Calu3 (cell line): ENCODE data around the gene POTEH. TPM values are rescaled to one million over a fixed set of nuclear protein-coding genes. Genes with fewer than 3 reads are reported as not detected.
"Not testable (repeated sequence)": the region's sequence is repeated elsewhere in the genome, so short reads cannot be mapped to it uniquely, and the experiment has no call there.

ENCODE experiments used
- BruUV-seq: library from RNA; stranded (reverse); fragments of 400-500 nt; replicated peaks from 2 replicates; lab custom pipeline; 2021; lab: Mats Ljungman, UMichigan
- CTCF ChIA-PET: fragments of 300-600 bp; sonication (Branson Sonifier 250); formaldehyde crosslinking; loops from one replicate; lab custom pipeline; 2022; ENCODE audit warnings: antibody characterized with exemption; lab: Charles Lee
- DNase-seq: peaks from one replicate; pipeline ENCODE4 v3.0.0; 2022
- H3K27ac Mint-ChIP-seq: one replicate; pipeline ENCODE4 v1.8.0; 2022; ENCODE audit warnings: mixed read lengths; ENCODE audit not compliant: unreplicated experiment
- H3K27me3 Mint-ChIP-seq: one replicate; pipeline ENCODE4 v1.8.0; 2022; ENCODE audit warnings: mixed read lengths; ENCODE audit not compliant: unreplicated experiment
- H3K36me3 Mint-ChIP-seq: one replicate; pipeline ENCODE4 v1.8.0; 2022; ENCODE audit warnings: mild to moderate bottlenecking, moderate library complexity, mixed read lengths; ENCODE audit not compliant: insufficient read depth, unreplicated experiment
- H3K4me1 Mint-ChIP-seq: one replicate; pipeline ENCODE4 v1.8.0; 2022; ENCODE audit warnings: mild to moderate bottlenecking, low read depth, mixed read lengths; ENCODE audit not compliant: unreplicated experiment
- H3K4me3 Mint-ChIP-seq: one replicate; pipeline ENCODE4 v1.8.0; 2022; ENCODE audit warnings: mild to moderate bottlenecking, low read depth, moderate library complexity, mixed read lengths; ENCODE audit not compliant: unreplicated experiment
- H3K9me3 Mint-ChIP-seq: one replicate; pipeline ENCODE4 v1.8.0; 2022; ENCODE audit warnings: low read depth, mixed read lengths; ENCODE audit not compliant: unreplicated experiment
- intact Hi-C: fragments of 100-400 bp; cut with micrococcal nuclease; formaldehyde crosslinking; loops from one replicate; pipeline ENCODE4 v1.10.0; 2022; ENCODE audit not compliant: unreplicated experiment
- total RNA-seq: library from RNA; stranded (reverse); gene quantifications from 2 replicates; pipeline ENCODE4 v1.2.3, GENCODE V29; 2022

Gene POTEH
- total RNA-seq, 1 experiment from 2014 or later: not detected

DNA sequence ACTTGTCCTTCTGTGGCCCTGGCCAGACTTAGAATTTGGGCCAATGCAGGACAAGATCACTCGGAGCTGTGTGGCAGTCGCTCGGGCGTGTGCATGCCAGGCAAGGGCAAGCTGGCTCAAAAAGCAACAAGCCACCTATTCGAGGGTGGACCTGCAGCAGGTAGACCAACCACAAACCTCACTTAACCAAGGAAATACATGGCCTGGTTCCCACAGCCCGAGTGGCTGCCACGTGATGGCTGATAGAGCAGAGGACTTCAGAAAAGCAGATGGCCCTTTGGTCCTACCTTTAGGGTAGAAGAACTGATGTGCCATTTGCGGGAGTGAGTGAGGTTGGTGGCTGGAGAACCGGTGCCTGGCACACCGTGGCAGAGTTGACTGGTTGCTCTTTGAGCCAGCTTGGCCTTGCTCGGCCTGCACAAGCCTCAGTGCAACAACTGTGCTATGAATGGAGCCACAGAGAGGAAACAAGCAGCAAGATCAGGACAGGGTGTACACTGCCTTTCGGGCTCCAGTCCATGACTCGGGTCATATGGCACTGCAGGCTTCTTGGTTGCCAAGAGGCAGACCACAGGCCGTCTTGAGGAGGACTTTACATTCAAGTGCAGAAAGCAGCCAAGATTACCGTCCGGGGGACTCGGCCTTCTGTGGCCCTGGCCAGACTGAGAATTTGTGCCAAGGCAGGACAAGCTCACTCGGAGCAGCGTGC lies 39.5 kb downstream of the POTEH start:
- H3K4me1 Mint-ChIP-seq, H3K9me3 Mint-ChIP-seq, H3K36me3 Mint-ChIP-seq, intact Hi-C loops, H3K4me3 Mint-ChIP-seq, BruUV-seq, H3K27me3 Mint-ChIP-seq, DNase-seq, CTCF ChIA-PET, H3K27ac Mint-ChIP-seq: not testable (repeated sequence)

DNA sequence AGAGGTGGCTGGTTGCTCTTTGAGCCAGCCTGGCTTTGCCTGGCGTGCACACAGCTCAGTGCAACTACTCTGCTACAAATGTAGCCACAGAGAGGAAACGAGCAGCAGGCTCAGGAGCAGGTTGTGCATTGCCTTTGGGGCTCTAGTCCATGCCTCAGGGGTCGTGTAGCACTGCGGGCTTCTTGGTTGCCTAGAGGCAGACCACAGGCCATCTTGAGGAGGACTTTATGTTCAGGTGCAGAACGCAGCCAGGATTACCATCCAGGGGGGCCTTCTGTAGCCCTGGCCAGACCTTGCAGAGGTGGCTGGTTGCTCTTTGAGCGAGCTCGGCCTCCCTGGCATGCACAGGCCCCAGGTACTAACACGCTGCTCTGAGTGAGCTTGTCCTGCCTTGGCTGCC lies 41.2 kb downstream of the POTEH start:
- H3K36me3 Mint-ChIP-seq, H3K27me3 Mint-ChIP-seq, H3K27ac Mint-ChIP-seq, H3K4me3 Mint-ChIP-seq, CTCF ChIA-PET, DNase-seq, intact Hi-C loops, BruUV-seq, H3K4me1 Mint-ChIP-seq, H3K9me3 Mint-ChIP-seq: not testable (repeated sequence)

DNA sequence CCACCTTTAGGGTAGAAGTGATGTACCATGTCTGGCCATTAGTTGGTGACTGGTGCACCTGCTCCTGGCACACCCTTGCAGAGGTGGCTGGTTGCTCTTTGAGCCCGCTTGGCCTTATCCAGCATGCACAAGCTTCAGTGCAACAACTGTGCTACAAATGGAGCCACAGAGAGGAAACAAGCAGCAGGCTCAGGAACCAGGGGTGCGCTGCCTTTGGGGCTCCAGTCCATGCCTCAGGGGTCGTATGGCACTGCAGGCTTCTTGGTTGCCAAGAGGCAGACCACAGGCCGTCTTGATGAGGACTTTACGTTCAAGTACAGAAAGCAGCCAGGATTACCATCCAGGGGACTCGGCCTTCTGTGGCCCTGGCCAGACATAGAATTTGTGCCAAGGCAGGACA lies 44.6 kb downstream of the POTEH start:
- H3K4me1 Mint-ChIP-seq, H3K4me3 Mint-ChIP-seq, H3K27me3 Mint-ChIP-seq, CTCF ChIA-PET, DNase-seq, BruUV-seq, intact Hi-C loops, H3K9me3 Mint-ChIP-seq, H3K27ac Mint-ChIP-seq, H3K36me3 Mint-ChIP-seq: not testable (repeated sequence)

DNA sequence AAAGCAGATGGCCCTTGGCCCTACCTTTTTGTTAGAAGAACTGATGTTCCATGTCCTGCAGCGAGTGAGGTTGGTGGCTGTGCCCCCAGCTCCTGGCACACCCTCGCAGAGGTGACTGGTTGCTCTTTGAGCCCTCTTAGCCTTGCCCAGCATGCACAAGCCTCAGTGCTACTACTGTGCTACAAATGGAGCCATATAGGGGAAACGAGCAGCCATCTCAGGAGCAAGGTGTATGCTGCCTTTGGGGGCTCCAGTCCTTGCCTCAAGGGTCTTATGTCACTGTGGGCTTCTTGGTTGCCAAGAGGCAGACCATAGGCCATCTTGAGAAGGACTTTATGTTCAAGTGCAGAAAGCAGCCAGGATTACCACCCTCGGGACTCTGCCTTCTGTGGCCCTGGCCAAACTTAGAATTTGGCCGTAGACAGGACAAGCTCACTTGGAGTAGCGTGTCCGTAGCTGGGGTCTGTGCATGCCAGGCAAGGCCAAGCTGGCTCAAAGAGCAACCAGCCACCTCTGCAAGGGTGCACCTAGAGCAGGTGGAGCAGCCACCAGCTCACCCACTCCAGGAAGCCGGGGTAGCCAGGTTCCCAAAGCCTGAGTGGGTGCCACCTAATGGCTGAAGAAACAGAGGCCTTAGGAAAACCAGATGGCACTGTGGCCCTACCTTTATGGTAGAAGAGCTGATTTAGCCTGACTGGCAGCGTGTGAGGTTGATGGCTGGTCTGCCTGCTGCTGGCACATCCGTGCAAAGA lies 48.5 kb downstream of the POTEH start:
- H3K4me3 Mint-ChIP-seq, H3K36me3 Mint-ChIP-seq, DNase-seq, H3K27me3 Mint-ChIP-seq, CTCF ChIA-PET, H3K4me1 Mint-ChIP-seq, H3K27ac Mint-ChIP-seq, BruUV-seq, intact Hi-C loops, H3K9me3 Mint-ChIP-seq: not testable (repeated sequence)

DNA sequence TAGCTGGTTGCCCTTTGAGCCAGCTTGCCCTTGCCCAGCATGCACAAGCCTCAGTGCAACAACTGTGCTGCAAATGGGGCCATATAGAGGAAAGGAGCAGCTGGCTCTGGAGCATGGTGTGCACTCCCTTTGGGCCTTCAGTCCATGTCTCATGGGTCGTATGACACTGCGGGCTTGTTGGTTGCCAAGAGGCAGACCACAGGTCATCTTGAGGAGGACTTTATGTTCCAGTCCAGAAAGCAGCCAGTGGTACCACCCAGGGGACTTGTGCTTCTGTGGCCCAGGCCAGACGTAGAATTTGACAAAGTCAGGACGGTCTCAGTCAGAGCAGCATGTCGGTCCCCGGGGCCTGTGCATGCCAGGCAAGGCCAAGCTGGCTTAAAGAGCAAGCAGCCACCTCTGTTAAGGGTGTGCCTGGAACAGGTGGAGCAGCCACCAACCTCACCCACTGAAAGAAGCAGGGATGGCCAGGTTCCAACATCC lies 49.1 kb downstream of the POTEH start:
- H3K4me3 Mint-ChIP-seq, H3K4me1 Mint-ChIP-seq, intact Hi-C loops, H3K27me3 Mint-ChIP-seq, H3K36me3 Mint-ChIP-seq, H3K27ac Mint-ChIP-seq, CTCF ChIA-PET, DNase-seq, BruUV-seq, H3K9me3 Mint-ChIP-seq: not testable (repeated sequence)

DNA sequence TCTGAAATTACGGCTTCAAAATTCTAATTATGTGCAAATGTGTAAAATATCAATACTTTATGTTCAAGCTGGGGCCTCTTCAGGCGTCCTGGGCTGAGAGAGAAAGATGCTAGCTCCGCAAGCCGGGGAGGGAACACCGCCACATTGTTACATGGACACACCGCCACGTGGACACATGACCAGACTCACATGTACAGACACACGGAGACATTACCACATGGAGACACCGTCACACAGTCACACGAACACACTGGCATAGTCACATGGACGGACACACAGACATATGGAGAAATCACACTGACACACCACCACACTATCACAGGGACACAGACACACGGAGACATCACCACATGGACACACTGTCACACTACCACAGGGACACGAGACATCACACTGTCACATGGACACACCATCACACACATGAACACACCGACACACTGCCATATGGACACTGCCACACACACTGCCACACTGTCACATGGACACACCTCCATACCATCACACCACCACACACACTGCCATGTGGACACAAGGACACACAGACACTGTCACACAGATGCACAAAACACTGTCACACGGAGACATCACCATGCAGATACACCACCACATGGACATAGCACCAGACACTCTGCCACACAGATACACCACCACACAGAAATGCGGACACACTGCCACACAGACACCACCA lies 58.0 kb downstream of the POTEH start:
- H3K4me1 Mint-ChIP-seq, DNase-seq, H3K36me3 Mint-ChIP-seq, H3K27me3 Mint-ChIP-seq, H3K9me3 Mint-ChIP-seq, BruUV-seq, H3K27ac Mint-ChIP-seq, CTCF ChIA-PET, H3K4me3 Mint-ChIP-seq, intact Hi-C loops: not testable (repeated sequence)

DNA sequence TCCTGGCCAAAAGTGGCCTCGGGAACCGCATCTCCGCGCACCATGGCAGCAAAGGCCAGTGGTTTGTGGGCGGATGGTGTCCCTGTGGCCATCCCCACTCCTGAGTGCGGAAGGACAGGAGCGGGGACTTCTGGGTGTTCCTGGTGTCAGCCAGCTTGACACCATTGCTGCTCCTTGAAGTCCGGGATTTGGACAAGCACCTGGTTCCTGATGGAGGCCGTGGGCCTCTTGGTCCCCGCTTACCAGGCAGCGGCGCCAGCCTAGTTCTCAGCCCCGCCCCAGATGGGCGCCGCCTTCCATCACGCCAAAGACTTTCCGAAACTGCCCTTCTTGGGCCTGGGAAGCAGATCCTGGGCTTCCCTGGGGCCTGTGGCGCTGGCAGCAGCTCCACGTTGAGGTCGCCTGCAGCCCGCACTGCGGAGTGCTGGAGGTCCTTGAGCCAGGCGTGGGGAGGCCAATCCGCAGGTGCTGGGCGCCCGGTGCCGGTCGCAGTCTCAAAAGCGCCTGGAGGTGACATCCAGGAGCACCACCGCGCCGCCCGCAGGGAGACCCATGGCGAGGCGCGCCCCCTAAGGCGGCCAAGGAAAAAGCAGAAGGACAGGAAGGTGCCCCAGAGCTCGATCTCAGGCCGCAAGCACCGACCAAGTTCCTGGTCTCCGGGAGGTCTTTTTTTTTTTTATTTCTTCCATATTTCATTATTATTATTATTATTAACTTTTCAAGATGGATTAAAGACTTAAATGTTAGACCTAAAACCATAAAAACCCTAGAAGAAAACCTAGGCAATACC lies 59.5 kb downstream of the POTEH start:
- CTCF ChIA-PET, H3K27me3 Mint-ChIP-seq, H3K36me3 Mint-ChIP-seq, BruUV-seq, H3K4me1 Mint-ChIP-seq, H3K4me3 Mint-ChIP-seq, DNase-seq, intact Hi-C loops, H3K27ac Mint-ChIP-seq, H3K9me3 Mint-ChIP-seq: not testable (repeated sequence)

DNA sequence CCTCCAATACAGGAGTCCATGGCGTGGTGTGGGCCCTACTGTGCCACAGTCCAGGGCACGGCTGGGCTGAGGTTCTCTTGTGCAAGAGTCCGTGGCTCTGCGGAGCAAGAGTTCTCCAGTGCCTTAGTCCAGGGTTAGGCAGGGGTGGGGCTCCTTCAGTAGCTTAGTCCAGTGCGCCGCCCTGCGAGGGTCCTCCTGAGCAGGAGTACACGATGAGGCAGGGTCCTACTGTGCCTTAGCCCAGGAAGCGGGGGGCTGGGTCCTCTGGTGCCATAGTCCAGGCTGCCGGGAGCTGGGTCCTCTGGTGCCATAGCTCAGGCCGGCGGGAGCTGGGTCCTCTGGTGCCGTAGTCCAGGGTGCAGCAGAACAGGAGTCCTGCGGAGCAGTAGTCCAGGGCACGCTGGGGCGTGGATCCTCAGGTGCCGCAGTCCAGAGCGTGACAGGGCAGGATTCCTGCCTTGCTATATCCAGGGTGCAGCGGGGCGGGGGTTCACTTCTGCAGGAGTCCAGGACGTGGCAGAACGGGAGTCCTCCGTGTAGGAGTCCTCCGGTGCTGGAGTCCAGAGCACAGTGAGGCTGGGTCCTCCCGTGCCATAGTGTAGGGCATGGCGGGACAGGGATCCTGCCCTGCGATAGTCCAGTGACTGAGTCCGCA lies 69.7 kb downstream of the POTEH start:
- H3K9me3 Mint-ChIP-seq, BruUV-seq, H3K4me3 Mint-ChIP-seq, intact Hi-C loops, H3K27ac Mint-ChIP-seq, DNase-seq, H3K27me3 Mint-ChIP-seq, CTCF ChIA-PET, H3K36me3 Mint-ChIP-seq, H3K4me1 Mint-ChIP-seq: not testable (repeated sequence)
